H1 (cell line): ENCODE measurements around the gene ISY1. TPM values are rescaled to one million over a fixed set of nuclear protein-coding genes. Genes with fewer than 3 reads are reported as not detected.

Experiments used
- CTCF ChIA-PET: fragments of 300-600 bp; sonication (Branson Sonifier 250); formaldehyde crosslinking; loops from one replicate; lab custom pipeline; 2021; ENCODE audit not compliant: partially characterized antibody; lab: Charles Lee
- POLR2A ChIA-PET: fragments of 300-600 bp; sonication (Branson Sonifier 250); formaldehyde crosslinking; loops from one replicate; lab custom pipeline; 2021; ENCODE audit warnings: inconsistent platforms; ENCODE audit not compliant: partially characterized antibody; lab: Charles Lee
- DNase-seq, 2 experiments: peaks; one replicate each; pipeline versions ENCODE4 v3.0.0 to v3.0.0-alpha.2; 2010 to 2022; ENCODE audit warnings: low spot score in 2 of 2, low read depth in 1 of 2, mixed read lengths in 1 of 2
- FAIRE-seq: peaks from 2 replicates; lab custom pipeline; 2011; peaks lifted over from hg19 to GRCh38; lab: Jason Lieb, UNC
- H2AFZ ChIP-seq: 2 replicates; pipeline ENCODE4 v1.8.1; 2012; ENCODE audit warnings: low read length, inconsistent platforms
- H2AK5ac ChIP-seq: 2 replicates; pipeline ENCODE4 v1.6.1; 2013; ENCODE audit warnings: low read depth, low read length
- H2BK120ac ChIP-seq: replicated peaks from 2 replicates; pipeline ENCODE3; 2013; ENCODE audit warnings: low read depth, low read length, inconsistent platforms
- H2BK12ac ChIP-seq: 2 replicates; pipeline ENCODE4 v1.6.1; 2013; ENCODE audit warnings: low read depth, low read length
- H2BK15ac ChIP-seq: 2 replicates; pipeline ENCODE4 v1.6.1; 2013; ENCODE audit warnings: low read length
- H2BK20ac ChIP-seq: 2 replicates; pipeline ENCODE4 v1.6.1; 2013; ENCODE audit warnings: low read length
- H2BK5ac ChIP-seq: 2 replicates; pipeline ENCODE4 v1.6.1; 2013; ENCODE audit warnings: low read depth, low read length
- H3K14ac ChIP-seq: 2 replicates; pipeline ENCODE4 v1.6.1; 2013; ENCODE audit warnings: inconsistent platforms; ENCODE audit not compliant: insufficient read length
- H3K18ac ChIP-seq: 2 replicates; pipeline ENCODE4 v1.6.1; 2013; ENCODE audit warnings: low read length; ENCODE audit errors: extremely low read depth
- H3K23ac ChIP-seq: 2 replicates; pipeline ENCODE4 v1.6.1; 2013; ENCODE audit warnings: inconsistent platforms; ENCODE audit not compliant: insufficient read length
- H3K23me2 ChIP-seq: 2 replicates; pipeline ENCODE4 v1.6.1; 2013; ENCODE audit warnings: low read depth, low read length
- H3K27ac ChIP-seq: 2 replicates; pipeline ENCODE4 v1.6.1; 2011; ENCODE audit warnings: low read depth, low read length, inconsistent platforms
- H3K27me3 ChIP-seq, 4 experiments: replicated peaks in 1 of 4; 1 replicate in 1 of 4; 2 replicates in 3 of 4; pipeline versions ENCODE4 v1.6.1 to v1.8.1; 2011 to 2013; ENCODE audit warnings: low read length in 3 of 4, mild to moderate bottlenecking in 3 of 4, inconsistent platforms in 2 of 4, mixed read lengths in 2 of 4, moderate library complexity in 1 of 4; ENCODE audit not compliant: control insufficient read depth in 3 of 4, insufficient read depth in 3 of 4; ENCODE audit errors: extremely low read depth in 1 of 4
- H3K36me3 ChIP-seq, 4 experiments: 2 replicates each; pipeline versions ENCODE4 v1.6.1 to v1.8.1; 2011 to 2013; ENCODE audit warnings: mild to moderate bottlenecking in 4 of 4, low read length in 3 of 4, moderate library complexity in 2 of 4, control low read depth in 1 of 4, inconsistent platforms in 1 of 4; ENCODE audit not compliant: insufficient read depth in 4 of 4, control insufficient read depth in 2 of 4
- H3K4ac ChIP-seq: replicated peaks from 2 replicates; pipeline ENCODE3; 2013; ENCODE audit warnings: low read length, low read depth, mixed read lengths, inconsistent platforms; ENCODE audit not compliant: insufficient read length
- H3K4me1 ChIP-seq, 4 experiments: replicated peaks in 1 of 4; 1 replicate in 1 of 4; 2 replicates in 3 of 4; pipeline versions ENCODE4 v1.6.1 to v1.8.1; 2011 to 2013; ENCODE audit warnings: low read length in 3 of 4, inconsistent platforms in 2 of 4, mixed read lengths in 1 of 4; ENCODE audit not compliant: insufficient read depth in 4 of 4, control insufficient read depth in 3 of 4
- H3K4me2 ChIP-seq, 2 experiments: 2 replicates each; pipeline versions ENCODE4 v1.6.1 to v1.8.1; 2011 to 2013; ENCODE audit warnings: low read depth in 2 of 2, low read length in 2 of 2, control low read depth in 1 of 2, inconsistent platforms in 1 of 2, mild to moderate bottlenecking in 1 of 2; ENCODE audit not compliant: insufficient read depth in 1 of 2
- H3K4me3 ChIP-seq, 4 experiments: fragments of 200-600, 300-600 bp in 1 of 4; sonication (generic), shearing (Covaris generic), sonication (Bioruptor Twin) in 1 of 4; 2 replicates each; pipeline versions ENCODE4 v1.5.1 to v1.8.1; 2011 to 2016; ENCODE audit warnings: low read length in 4 of 4, low read depth in 3 of 4, control low read depth in 2 of 4, inconsistent platforms in 2 of 4, mild to moderate bottlenecking in 2 of 4, mixed read lengths in 1 of 4, moderate library complexity in 1 of 4; ENCODE audit not compliant: insufficient read depth in 2 of 4; ENCODE audit errors: extremely low read depth in 1 of 4
- H3K56ac ChIP-seq: replicated peaks from 2 replicates; pipeline ENCODE3; 2013; ENCODE audit warnings: low read depth, mild to moderate bottlenecking, mixed read lengths, low read length, inconsistent platforms; ENCODE audit not compliant: insufficient read length
- H3K79me1 ChIP-seq: 2 replicates; pipeline ENCODE4 v1.6.1; 2013; ENCODE audit warnings: low read depth, low read length, control low read depth
- H3K79me2 ChIP-seq, 2 experiments: 2 replicates each; pipeline versions ENCODE4 v1.6.1 to v1.8.1; 2012 to 2013; ENCODE audit warnings: low read length in 2 of 2, mild to moderate bottlenecking in 2 of 2, inconsistent platforms in 1 of 2; ENCODE audit not compliant: insufficient read depth in 2 of 2, control insufficient read depth in 1 of 2
- H3K9ac ChIP-seq, 4 experiments: replicated peaks in 1 of 4; 1 replicate in 1 of 4; 2 replicates in 3 of 4; pipeline versions ENCODE4 v1.6.1 to v1.8.1; 2011 to 2013; ENCODE audit warnings: low read depth in 3 of 4, low read length in 3 of 4, control low read depth in 2 of 4, mild to moderate bottlenecking in 2 of 4, moderate library complexity in 2 of 4, inconsistent platforms in 1 of 4; ENCODE audit errors: extremely low read depth in 1 of 4
- H3K9me3 ChIP-seq, 2 experiments: 2 replicates each; pipeline versions ENCODE4 v1.6.1 to v1.8.1; 2012 to 2013; ENCODE audit warnings: mild to moderate bottlenecking in 2 of 2, moderate library complexity in 2 of 2, control low read depth in 1 of 2, inconsistent platforms in 1 of 2, low read depth in 1 of 2, low read length in 1 of 2, mixed read lengths in 1 of 2; ENCODE audit not compliant: insufficient read depth in 2 of 2
- H4K20me1 ChIP-seq, 2 experiments: replicated peaks in 1 of 2; 2 replicates each; pipeline versions ENCODE3 to v1.8.1; 2011 to 2013; ENCODE audit warnings: inconsistent platforms in 2 of 2, low read length in 2 of 2, mild to moderate bottlenecking in 1 of 2; ENCODE audit not compliant: insufficient read depth in 2 of 2, control insufficient read depth in 1 of 2
- H4K5ac ChIP-seq: 2 replicates; pipeline ENCODE4 v1.6.1; 2013; ENCODE audit warnings: low read length, low read depth, mixed read lengths, inconsistent platforms; ENCODE audit not compliant: insufficient read length
- H4K8ac ChIP-seq: 2 replicates; pipeline ENCODE4 v1.8.0; 2013; ENCODE audit warnings: mild to moderate bottlenecking, moderate library complexity, low read length, inconsistent platforms; ENCODE audit not compliant: insufficient read depth; ENCODE audit errors: extremely low read depth
- H4K91ac ChIP-seq: replicated peaks from 2 replicates; pipeline ENCODE3; 2013; ENCODE audit warnings: low read length, mixed read lengths, inconsistent platforms; ENCODE audit not compliant: insufficient read length
- ASH2L ChIP-seq: fragments of 200-600, 300-600 bp; sonication (generic); IDR thresholded peaks from one replicate; pipeline ENCODE4 v1.7.1; 2017; ENCODE audit warnings: low read length
- EGR1 ChIP-seq: IDR thresholded peaks from 2 replicates; pipeline ENCODE4 v1.6.1; 2011; ENCODE audit warnings: low read depth, low read length, borderline replicate concordance
- EP300 ChIP-seq, 2 experiments: IDR thresholded peaks; 1 replicate in 1 of 2; 2 replicates in 1 of 2; pipeline ENCODE4 v1.6.1; 2011 to 2012; ENCODE audit warnings: low read depth in 2 of 2, low read length in 2 of 2, mild to moderate bottlenecking in 2 of 2, borderline replicate concordance in 1 of 2, inconsistent platforms in 1 of 2, moderate library complexity in 1 of 2
- FOSL1 ChIP-seq: IDR thresholded peaks from 2 replicates; pipeline ENCODE4 v1.6.1; 2011; ENCODE audit warnings: mild to moderate bottlenecking, low read depth, low read length, moderate library complexity; ENCODE audit not compliant: insufficient read depth
- MAFK ChIP-seq: IDR thresholded peaks from 2 replicates; pipeline ENCODE4 v1.6.1; 2012; ENCODE audit warnings: low read depth, mild to moderate bottlenecking, improper control_type of control experiment, low read length
- POLR2A ChIP-seq, 2 experiments: IDR thresholded peaks; 1 replicate in 1 of 2; 2 replicates in 1 of 2; pipeline ENCODE4 v1.6.1; 2011; ENCODE audit warnings: low read depth in 2 of 2, low read length in 2 of 2, mild to moderate bottlenecking in 2 of 2; ENCODE audit errors: control extremely low read depth in 1 of 2
- POU5F1 ChIP-seq: IDR thresholded peaks from 2 replicates; pipeline ENCODE4 v1.6.1; 2011; ENCODE audit warnings: low read depth, mild to moderate bottlenecking, low read length, moderate library complexity
- SP2 ChIP-seq: IDR thresholded peaks from 2 replicates; pipeline ENCODE4 v1.6.1; 2012; ENCODE audit warnings: mild to moderate bottlenecking, low read length, inconsistent platforms
- YY1 ChIP-seq: IDR thresholded peaks from 2 replicates; pipeline ENCODE4 v1.6.1; 2011; ENCODE audit warnings: low read depth, mild to moderate bottlenecking, low read length
- ZNF274 ChIP-seq: IDR thresholded peaks from 2 replicates; pipeline ENCODE4 v1.7.0; 2012; ENCODE audit warnings: low read length, borderline replicate concordance; ENCODE audit errors: extremely low read depth
- WGBS, 2 experiments: shearing (Covaris generic) in 1 of 2; methylation state at CpG; one replicate each; pipeline versions ENCODE4 v1.1.6 to v1.1.7; 2013 to 2015; ENCODE audit warnings: low lambda C conversion rate in 2 of 2, mixed read lengths in 2 of 2, inconsistent platforms in 1 of 2, low coverage in 1 of 2, missing lambda C conversion rate in 1 of 2; ENCODE audit not compliant: insufficient replicate concordance in 2 of 2, insufficient coverage in 1 of 2, insufficient read length in 1 of 2; ENCODE audit errors: extremely low coverage in 1 of 2, missing lambda C conversion rate in 1 of 2; 5-methylcytosine and 5-hydroxymethylcytosine counted together
- polyA plus RNA-seq, 7 experiments: library from polyadenylated mRNA; depleted of rRNA in 3 of 7; stranded (reverse) in 5 of 7; unstranded in 2 of 7; fragments of >200 nt in 5 of 7; fragments of 200-250 nt in 2 of 7; gene quantifications; 1 replicate in 5 of 7; 2 replicates in 1 of 7; 4 replicates in 1 of 7; pipeline versions ENCODE4 v1.2.1 to v1.2.3, GENCODE V29; 2011 to 2013; ENCODE audit warnings: missing spikeins in 2 of 7, mixed read lengths in 2 of 7
- total RNA-seq: library from RNA; stranded (reverse); fragmentation: NEBNext Ultra II Directional; extraction: Animal tissue kit (Norgen Biotek cat#: 25700); gene quantifications from 2 replicates; pipeline ENCODE4 v1.2.1, GENCODE V29; 2021
- TF ChIP-seq, protein P1 (sequence below), 3 experiments: IDR thresholded peaks; 1 replicate in 2 of 3; 2 replicates in 1 of 3; pipeline versions ENCODE4 v1.5.1 to v1.6.1; 2011; ENCODE audit warnings: low read length in 3 of 3, mild to moderate bottlenecking in 3 of 3, inconsistent platforms in 2 of 3, low read depth in 1 of 3, moderate library complexity in 1 of 3; ENCODE audit not compliant: insufficient read depth in 1 of 3; ENCODE audit errors: control extremely low read depth in 1 of 3
- TF ChIP-seq, protein P2 (sequence below): IDR thresholded peaks from 2 replicates; pipeline ENCODE4 v1.6.1; 2012; ENCODE audit warnings: inconsistent platforms

The ISY1 gene
- total and polyA plus RNA-seq, 2 of the 8 experiments (the other 6 are each of a cell fraction or from before 2014, with no cell fraction given): 16.6 to 38.7 TPM

DNA sequence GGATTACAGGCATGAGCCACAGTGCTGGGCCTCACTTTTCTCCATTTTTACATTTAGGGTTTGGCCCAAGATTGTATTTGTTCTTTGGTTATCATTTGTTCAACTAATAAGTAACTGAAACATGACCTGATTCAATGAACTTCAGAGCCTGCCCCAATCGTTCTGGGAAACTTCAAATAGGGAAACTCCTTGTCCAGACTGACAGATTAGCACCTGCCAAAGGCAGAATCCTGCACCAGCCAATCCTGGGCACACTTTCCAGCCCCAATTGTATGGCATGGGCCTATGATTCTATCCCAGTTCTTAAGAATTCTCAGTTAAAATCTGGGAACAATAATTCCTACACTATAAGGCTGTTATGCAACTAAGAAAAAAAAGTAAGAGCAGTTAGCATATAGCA is 21.0 kb downstream of the ISY1 start:
- peaks cover 0 to 14% (median 6%) of the 10 kb centered on the region in 4 experiments; a peak in 4 of 8 replicates for H3K36me3 ChIP-seq
- no peak overlapping the region for H3K23ac ChIP-seq
- H2BK5ac ChIP-seq: no peak overlapping the region
- no peaks in the 10 kb centered on the region for H3K9me3 ChIP-seq
- no peak overlapping the region for H3K56ac ChIP-seq
- no peak overlapping the region for H3K14ac ChIP-seq
- no peak overlapping the region for H2BK12ac ChIP-seq
- H2BK120ac ChIP-seq: no peak overlapping the region
- H3K18ac ChIP-seq: no peak overlapping the region
- no peak overlapping the region for H4K91ac ChIP-seq
- ChIA-PET POLR2A (no interaction called here), CTCF (no interaction called here)
- no peaks in the 10 kb centered on the region for H3K79me1 ChIP-seq
- H3K4me2 ChIP-seq: no peak overlapping the region
- 100% methylated on average over 1 of the region's 1 CpG; no CpG with 5 or more reads in 1 of the 2 experiments for WGBS, 2 experiments
- H3K9ac ChIP-seq: no peak overlapping the region
- H3K4ac ChIP-seq: no peak overlapping the region
- H2BK20ac ChIP-seq: no peak overlapping the region
- no peak overlapping the region for H2AFZ ChIP-seq
- no peak overlapping the region for H2AK5ac ChIP-seq
- no peaks in the 10 kb centered on the region for H3K79me2 ChIP-seq
- DNase-seq: no peak
- H3K4me3 ChIP-seq: no peak overlapping the region
- H3K4me1 ChIP-seq: no peaks in the 10 kb centered on the region
- no peak overlapping the region for H2BK15ac ChIP-seq
- FAIRE-seq: no peak
- H3K27ac ChIP-seq: no peak overlapping the region
- H3K23me2 ChIP-seq: no peaks in the 10 kb centered on the region
- no peaks in the 10 kb centered on the region for H3K27me3 ChIP-seq
- no peak overlapping the region for H4K5ac ChIP-seq
- no peaks in the 10 kb centered on the region for H4K20me1 ChIP-seq
- no peak overlapping the region for H4K8ac ChIP-seq
- TF ChIP-seq POU5F1: no peak
- TF ChIP-seq YY1: no peak
- TF ChIP-seq, protein P1, sequence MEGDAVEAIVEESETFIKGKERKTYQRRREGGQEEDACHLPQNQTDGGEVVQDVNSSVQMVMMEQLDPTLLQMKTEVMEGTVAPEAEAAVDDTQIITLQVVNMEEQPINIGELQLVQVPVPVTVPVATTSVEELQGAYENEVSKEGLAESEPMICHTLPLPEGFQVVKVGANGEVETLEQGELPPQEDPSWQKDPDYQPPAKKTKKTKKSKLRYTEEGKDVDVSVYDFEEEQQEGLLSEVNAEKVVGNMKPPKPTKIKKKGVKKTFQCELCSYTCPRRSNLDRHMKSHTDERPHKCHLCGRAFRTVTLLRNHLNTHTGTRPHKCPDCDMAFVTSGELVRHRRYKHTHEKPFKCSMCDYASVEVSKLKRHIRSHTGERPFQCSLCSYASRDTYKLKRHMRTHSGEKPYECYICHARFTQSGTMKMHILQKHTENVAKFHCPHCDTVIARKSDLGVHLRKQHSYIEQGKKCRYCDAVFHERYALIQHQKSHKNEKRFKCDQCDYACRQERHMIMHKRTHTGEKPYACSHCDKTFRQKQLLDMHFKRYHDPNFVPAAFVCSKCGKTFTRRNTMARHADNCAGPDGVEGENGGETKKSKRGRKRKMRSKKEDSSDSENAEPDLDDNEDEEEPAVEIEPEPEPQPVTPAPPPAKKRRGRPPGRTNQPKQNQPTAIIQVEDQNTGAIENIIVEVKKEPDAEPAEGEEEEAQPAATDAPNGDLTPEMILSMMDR (IDR thresholded peaks at IDR 0.05; ENCODE audit: control extremely low read depth in 1 of 3, insufficient read depth in 1 of 3, low read depth in 1 of 3, low read length in 3 of 3): no peak
- TF ChIP-seq MAFK: no peak
- TF ChIP-seq FOSL1: no peak
- no peak for TF ChIP-seq EP300 (IDR thresholded peaks at IDR 0.05; ENCODE audit: borderline replicate concordance in 1 of 2, low read depth in 2 of 2, low read length in 2 of 2)
- no peak for TF ChIP-seq ASH2L
- no peak for TF ChIP-seq ZNF274
- no peak for TF ChIP-seq POLR2A (IDR thresholded peaks at IDR 0.05; ENCODE audit: control extremely low read depth in 1 of 2, low read depth in 2 of 2, low read length in 2 of 2)
- TF ChIP-seq, protein P2, sequence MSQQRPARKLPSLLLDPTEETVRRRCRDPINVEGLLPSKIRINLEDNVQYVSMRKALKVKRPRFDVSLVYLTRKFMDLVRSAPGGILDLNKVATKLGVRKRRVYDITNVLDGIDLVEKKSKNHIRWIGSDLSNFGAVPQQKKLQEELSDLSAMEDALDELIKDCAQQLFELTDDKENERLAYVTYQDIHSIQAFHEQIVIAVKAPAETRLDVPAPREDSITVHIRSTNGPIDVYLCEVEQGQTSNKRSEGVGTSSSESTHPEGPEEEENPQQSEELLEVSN: no peak
- no peak for TF ChIP-seq EGR1
- no peak for TF ChIP-seq SP2
